ENCODE data around the gene LINC00237.

LINC00237 gene

DNA sequence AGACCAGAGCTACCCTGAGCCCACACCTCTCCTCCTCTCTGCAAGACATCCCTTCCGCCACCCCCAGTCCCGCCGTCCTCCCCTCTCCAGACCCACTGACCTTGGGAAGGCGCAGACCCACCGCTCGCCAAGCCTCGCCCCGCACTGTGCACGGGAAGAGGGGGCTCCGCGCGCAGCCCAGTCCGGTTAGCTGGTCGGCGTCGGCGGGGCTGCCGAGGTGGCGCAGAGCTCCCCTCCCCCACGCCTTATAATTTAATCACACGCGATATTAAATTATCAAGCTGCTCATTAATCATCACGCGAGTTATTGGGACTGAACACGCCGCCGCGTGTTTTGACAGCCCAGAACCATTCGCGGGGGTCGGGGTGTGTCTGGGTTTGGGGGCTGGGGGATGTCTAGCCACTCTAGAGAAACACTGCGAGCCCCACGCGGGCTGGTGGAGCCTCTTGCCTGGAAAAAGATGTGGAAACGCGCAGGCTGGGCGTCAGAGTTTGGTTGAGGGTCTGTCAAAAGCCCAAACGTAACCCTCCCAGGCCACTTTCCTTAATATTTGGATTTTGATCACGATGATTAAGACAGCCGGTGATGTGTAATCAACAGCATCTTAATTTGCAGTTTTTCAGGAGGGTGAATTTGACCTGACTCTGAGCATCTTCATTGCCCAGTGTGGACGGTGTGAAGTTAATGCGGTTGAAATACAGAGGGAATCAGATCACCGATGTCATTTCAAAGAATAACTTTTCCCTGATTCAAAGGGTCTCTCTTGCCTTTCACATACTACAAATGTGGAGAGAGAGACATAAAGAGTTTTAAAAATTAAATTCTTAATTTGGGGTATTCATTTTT, at the start of gene LINC00237:
Gene LINC00237, minus strand, starts transcription at position 188 of the 847 bp plus-strand sequence.
- no peak for DNase-seq

DNA sequence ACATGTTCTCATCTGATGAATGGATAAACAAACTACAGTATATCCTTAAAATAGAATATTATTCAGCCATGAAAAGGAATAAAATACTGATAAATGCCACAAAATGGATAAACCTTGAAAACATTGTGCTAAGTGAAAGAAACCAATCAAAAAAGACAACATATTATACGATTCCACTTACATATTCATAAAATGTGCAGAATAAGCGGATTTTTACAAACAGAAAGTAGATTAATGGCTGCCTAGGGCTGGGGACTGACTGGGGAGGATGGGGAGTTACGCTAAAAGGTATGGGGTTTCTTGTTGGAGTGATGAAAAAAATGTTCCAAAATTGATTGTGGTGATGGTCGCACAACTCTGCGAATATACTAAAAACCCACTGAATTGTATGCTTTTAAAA, 49.1 kb upstream of the LINC00237 start:
- no peak for DNase-seq

GRCh38 chr20:21154692-21155091, 48.5 kb upstream of the LINC00237 start:
- DNase-seq: no peak

GRCh38 chr20:21151791-21152190, 45.6 kb upstream of the LINC00237 start:
- DNase-seq: no peak

GRCh38 chr20:21149344-21149743, 43.2 kb upstream of the LINC00237 start:
- no peak for DNase-seq

DNA sequence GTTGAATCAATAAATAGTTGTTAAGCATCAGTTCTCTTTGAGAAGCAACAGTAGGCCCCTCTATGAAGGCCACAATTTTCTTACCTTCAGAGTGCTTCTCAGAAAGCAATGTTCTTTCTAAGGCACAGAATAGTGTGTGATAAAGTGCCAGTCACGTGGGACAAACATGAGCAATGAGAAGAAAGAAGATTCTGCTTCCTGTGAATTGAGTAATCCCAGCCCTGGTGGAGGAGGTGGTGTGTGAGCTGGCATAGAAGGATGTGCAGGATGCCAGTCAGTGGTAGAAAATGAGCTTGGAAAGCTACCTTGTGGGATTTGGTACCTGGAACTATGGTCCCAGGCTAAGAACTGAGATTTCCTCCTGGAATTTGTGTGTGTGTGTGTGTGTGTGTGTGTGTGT, 41.4 kb upstream of the LINC00237 start:
- DNase-seq: no peak

DNA sequence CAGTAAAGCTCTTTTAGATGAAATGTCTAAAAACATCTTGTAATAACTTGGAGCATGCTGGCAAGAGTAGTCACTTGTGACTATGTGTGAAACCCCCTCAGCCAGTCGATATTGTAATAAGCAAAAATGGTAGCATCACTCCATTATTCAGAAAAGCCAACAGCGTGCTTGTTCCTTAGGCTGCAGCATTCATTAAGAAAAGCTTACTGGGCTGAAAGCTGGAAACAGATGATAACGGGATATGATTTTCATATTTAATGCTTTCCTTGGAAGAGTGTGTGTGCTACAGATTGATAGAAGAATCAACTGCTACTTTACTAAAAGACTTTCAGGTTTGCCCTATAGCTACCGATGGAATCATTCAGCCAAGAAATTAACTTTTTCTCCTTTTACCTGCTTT, 40.1 kb upstream of the LINC00237 start:
- no peak for DNase-seq

GRCh38 chr20:21145424-21145823, 39.3 kb upstream of the LINC00237 start:
- no peak for DNase-seq

DNA sequence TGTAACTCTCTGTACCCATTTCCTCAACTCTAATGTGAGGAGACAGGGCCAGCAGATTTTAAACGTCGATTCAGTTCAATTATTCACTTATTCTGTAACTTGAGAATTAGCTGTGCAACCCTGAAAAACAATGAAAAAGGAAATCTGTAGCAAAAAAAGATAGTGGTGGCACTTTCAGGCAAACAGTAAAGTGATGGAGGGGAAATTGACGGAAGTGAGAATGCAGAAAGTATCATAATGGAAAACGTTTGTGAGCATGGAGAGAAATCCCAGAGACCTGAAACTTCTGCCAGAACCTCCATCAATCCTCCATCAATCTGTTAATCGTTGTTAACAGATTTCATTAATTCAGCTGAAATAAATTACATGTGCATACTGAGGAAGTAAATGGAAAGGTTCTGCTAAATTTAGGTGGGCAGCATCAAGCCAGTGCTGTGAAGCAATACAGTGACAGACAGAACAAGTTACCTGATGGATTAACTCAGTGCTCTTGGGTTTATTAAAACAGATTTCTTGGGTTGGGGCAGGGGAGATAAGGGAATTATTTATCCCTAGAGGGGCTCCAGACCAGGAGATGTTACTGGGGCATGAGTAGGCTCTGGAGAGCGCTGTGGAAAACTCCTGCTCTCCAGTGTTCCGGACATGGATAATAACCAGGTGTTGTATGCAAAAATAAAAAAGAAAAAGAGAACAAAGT, 37.2 kb upstream of the LINC00237 start:
- DNase-seq: no peak

DNA sequence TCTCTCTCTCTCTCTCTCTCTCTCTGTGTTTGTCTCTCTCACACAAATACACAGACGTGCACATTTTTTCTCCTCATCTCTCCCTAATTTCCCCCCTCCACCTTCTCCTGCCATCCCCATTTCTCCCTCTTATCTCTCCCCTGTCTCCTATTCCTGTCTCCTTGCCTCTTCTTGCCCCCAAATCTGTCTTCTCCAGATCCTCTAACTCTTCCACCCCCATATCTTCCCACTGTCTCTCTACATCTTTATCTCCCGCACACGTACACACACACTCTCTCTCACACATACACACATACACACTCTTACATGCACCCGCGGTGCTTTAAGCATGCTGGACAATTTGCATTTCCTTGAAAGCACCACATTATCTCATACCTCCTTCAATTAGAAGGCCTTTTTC, 35.7 kb upstream of the LINC00237 start:
- no peak for DNase-seq

DNA sequence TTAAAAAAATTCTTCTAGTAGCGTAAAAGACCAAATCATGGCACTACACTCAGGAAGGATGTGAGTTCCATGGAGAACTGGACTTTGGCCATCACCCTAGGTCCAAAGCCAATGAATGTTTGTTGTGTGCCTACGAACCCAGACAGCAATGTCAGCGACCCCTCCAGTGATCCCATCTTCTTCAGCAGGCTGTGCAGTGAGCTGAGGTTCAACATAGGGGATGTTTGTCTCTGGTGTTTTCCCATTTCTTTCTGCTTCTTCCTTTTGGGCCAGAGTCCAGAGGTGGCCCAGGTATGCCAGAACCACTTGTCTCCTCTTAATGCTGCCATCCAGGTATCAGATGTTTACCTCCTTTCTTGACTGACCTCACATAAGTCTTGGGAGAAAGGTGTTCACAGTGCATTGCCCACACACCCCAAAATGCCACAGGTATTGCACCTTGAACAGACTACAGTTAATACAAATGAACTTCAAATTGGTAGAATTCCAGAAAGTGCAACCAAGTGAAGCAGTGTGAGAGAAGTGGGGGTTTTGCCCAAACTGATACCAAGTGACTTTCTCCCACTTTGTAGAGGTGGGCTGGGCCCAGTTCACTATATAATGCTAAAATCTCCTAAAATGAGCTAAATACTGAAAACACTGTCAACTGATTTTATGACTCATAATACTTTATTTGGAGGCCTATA, 33.9 kb upstream of the LINC00237 start:
- DNase-seq: no peak

- no peak for DNase-seq
These were observed 30.9 kb upstream of the LINC00237 start for GRCh38 chr20:21137078-21137477.

GRCh38 chr20:21136015-21136732, 30.0 kb upstream of the LINC00237 start:
- DNase-seq: no peak

DNA sequence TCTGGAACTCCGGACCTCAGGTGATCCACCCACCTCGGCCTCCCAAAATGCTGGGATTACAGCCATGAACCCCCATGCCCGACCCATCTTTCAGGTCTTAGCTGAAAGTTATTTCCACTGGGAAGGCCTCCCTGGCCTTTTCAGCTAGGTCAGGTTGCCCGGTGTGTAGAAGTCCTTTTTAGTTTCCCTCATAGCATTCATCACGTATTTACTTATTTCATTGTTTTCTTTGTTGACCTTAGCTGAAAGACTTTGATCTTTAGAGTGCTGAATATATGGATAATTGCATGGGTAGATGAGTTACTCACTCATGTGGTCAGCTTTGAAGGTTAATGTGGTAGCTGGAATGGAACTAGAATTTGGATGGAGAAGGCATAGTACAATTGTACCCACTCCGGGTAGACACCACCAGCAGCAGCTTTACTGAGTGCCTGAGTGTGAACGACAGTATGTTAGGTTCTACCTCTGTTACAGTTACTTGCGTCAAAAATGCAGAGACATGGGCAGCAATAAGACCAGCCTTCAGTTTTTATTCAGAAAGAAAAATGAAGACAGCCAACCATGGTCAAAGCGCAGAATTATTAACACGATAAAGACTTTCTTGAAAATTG, 28.8 kb upstream of the LINC00237 start:
- no peak for DNase-seq

DNA sequence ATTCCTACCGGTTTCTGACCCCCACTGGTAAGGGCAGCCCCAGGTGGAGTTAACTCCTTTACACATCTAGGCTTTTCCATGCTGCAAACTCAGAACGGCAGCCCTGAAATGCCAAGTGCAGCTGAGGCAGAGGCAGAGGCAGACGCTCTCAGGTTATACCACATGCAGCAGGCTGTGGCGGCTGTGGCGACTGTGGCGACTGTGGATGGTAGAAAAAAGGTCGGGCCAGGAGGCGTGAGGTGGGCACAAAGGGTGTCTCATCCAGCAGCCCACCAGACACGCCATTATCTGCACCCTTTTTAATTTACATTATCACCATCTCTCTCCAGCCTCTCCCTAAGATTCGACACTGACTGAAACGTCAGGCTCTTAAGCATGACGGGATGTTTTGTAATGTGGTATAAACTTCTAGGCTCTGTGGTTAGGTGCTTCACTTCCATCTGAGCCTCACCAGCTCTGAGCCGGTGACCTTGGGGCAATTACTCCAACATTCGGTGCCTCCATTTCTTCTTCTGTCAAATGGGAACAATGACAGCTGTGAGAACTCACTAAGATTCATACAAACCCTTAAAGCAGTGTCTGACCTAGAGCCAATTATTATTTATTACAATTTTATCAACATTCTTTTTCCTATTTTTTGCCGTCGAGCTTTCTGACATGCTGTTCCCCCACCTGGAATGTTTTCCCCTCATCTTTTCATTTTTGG, 27.9 kb upstream of the LINC00237 start:
- no peak for DNase-seq

DNA sequence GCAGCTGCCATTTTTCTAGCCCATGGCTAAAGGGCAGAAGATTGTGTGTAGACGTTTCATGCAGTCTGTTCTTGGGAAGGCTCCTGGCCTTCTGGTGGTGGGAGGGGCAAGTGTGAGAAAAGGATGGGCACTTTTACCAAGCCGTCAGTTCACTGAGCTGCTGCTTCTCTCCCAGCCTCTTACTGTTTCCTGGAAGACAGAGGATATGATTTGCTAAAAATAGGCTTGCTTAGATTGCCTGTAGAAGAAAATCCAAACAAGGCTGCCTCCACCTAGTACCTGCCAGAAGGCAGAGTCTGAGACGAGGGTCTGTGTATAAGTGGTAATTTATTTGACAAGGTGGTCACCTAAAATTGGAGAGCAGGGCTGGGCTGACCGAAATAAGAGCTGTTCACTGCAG, 27.2 kb upstream of the LINC00237 start:
- no peak for DNase-seq

GRCh38 chr20:21129861-21130260, 23.7 kb upstream of the LINC00237 start:
- DNase-seq: no peak

DNA sequence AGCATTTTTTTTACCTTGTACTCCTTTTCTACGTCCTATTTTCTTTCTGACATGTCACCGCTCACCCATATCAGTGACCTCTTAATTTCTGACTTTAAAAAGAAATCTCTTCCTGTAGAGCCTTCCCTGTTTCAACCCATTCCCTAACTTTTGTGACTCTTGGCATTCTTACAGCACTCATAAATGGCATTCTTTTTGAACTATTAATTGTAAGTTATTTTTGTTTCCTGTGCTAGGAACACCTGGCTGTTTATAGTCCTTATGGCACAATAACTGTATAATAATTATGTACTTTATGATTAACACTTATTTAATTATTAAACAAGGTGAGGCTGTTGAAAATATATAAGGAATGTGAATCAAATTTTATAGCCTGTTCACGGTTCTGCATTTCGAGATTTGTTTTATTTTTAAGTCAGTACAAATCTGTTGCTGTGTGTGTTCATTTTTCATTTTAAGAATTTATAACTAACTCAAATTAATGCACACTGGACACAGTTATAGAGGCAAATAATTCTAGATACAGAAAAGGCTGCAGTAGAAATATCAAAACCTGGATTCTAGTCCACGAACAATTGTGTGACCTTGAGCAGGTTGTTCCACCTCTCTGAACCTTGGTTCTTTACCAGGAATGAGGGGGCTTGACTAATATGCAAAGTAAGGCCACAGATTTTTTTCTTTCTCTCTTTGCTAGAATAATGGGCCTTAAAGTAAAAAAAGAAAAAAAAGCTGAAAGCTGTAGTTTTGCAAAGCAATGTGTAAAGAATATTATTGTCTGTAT, 21.2 kb upstream of the LINC00237 start:
- no peak for DNase-seq

GRCh38 chr20:21126581-21126870, 20.4 kb upstream of the LINC00237 start:
- no peak for DNase-seq

DNA sequence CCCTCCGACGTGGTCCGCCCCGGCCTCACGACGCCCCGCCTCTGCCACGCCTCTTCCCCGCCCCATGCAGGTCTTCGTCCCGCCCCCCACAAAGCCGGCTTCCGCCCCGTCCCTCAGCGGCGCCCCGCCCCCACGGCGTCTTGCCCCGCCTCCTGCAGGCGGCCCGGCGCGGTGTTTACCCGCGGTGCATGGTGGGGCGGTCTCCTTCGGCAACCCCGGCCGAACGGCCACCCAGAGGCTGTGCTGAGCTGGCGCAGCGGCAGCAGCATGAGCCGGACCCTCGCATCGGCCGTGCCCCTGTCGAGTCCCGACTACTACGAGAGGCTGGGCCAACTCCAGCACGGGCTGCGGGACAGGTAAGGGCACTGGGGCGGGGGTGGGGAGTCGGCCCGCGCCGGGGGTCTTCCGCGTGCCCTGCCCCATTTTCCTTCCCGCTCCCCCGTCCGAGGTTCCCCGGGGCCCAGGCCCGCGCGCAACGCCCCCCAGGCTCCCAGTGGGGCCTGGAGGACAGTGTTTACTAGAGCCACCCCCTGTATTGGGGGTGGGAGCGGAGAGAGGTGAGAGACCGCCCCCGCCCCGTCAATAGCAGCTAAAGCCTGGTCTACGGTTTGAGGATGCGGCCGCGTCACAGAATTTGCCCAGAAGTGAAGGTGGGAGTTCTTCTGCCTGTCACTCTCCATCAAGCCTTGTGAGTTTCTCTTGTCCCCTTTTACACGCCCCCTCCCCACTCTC, 19.9 kb upstream of the LINC00237 start, which contains the start of gene KIZ:
Gene KIZ, plus strand, starts transcription at position 234 of the 732 bp plus-strand sequence. Its CDS starts 34 bp downstream, at position 268.
- peak; percentile 96 for DNase-seq

Data from CD4-positive, alpha-beta T cell treated with Interleukin-15 for 1 hour (primary cell).